HS-5 (cell line): ENCODE results near the gene CAPNS2.

Experiments used
- DNase-seq: peaks from one replicate; pipeline ENCODE4 v3.0.0-alpha.2; 2012; ENCODE audit warnings: low read depth

Gene CAPNS2

DNA sequence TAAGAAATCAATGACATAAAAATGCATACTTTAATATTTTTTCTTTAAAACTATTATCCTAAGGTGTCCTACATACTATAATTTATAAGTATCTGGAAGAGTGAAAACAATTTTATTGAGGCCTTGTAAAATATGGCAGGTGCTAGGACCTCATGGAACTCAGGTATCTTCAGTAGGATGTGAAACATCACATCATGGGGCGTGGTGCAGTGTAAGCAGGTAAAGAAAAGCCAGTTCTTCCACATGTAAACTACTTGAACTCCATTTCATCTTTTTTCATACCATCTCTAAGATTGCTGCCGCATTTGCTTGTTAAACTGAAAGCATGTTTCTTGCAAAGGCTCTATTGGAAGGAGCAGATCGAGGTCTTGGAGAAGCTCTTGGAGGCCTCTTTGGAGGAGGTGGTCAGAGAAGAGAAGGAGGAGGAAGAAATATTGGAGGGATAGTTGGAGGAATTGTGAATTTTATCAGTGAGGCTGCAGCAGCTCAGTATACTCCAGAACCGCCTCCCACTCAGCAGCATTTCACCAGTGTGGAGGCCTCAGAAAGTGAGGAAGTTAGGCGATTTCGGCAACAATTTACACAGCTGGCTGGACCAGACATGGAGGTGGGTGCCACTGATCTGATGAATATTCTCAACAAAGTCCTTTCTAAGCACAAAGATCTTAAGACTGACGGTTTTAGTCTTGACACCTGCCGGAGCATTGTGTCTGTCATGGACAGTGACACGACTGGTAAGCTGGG, at the start of gene CAPNS2:
TSS of gene CAPNS2 (plus strand) at position 253 of the 744 bp plus-strand sequence. CDS start at position 326, 73 bp downstream.
- DNase-seq = no peak

DNA sequence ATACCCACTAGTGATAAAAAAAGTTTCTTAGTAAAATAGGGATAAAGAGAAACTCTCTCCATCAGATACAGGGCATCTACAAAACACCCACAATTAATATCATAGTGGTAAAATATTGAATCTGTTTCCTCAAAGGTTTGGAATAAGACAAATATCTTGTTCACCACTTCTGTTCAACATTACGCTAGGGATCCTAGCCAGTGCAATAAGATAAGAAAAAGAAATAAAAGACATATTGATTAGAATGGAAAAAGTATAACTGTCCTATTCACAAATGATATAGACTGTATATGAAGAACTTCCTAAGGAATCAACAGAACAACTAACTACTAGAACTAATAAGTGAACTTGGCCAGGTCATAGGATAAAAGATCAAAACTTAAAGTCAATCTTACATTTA, 44.7 kb upstream of the CAPNS2 start:
- no peak for DNase-seq

DNA sequence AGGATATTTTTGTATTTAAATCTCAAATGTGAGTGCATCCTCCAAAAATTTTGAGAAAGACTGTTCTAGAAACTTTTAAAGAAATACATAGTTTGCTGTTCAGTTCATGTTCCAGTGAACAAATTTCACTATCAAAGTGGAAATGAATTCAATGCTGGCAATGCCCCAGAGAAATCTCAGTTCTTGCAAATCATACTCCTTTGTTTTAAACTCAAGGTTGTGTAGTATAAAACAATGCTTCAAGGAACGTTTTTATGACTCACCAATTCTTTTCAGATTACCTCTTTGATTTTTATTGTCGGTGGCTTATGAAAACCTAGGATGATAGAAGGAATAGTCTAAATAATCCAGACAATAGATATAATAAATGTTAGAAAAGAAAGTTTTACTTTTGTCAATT, 40.0 kb upstream of the CAPNS2 start:
- no peak for DNase-seq

DNA sequence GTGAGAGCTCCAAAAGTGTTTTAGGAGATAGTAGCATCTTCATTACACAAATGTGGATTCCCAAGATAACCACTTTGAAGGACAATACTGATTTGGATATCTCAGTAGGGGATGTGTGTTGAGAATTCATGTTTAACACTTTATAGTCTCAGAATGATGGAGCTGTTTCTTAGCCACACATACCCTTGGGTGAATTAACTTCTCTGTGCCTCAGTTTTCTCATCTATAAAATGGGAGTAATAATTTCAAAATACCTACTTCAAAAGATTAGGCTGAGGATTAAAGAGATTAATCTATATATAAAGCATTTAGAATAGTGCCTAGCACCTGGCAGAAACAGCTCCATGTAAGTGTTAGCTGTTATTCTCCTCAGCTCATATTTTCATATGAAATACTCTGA, 38.6 kb upstream of the CAPNS2 start:
- no peak for DNase-seq

- DNase-seq = no peak
Measured at GRCh38 chr16:55529018-55529417, 37.5 kb upstream of the CAPNS2 start.

DNA sequence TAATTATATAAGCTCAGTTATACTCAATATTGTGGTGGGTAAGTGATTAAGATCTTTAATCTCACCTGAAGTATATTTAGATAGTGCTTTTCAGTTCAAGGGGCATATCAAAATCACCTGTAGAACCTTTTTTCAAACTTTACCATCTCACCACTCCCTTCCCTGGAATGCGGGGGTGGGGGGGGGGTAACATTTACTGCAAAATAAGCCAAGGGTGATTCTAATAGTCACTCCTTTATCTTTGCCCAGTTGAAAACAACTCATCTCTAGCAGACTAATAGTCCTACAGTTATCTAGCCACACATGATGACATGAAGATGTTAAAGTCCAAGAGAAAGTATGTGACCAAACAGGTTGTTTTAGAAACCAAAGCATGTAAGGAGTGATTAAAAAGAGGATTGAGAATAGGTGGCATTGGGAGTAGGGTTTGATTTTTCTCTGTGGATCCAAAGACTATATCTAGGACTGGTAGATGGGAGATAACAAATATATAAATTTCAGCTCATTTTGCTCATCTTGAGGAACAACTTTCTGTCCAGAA, 36.1 kb upstream of the CAPNS2 start:
- no peak for DNase-seq

DNA sequence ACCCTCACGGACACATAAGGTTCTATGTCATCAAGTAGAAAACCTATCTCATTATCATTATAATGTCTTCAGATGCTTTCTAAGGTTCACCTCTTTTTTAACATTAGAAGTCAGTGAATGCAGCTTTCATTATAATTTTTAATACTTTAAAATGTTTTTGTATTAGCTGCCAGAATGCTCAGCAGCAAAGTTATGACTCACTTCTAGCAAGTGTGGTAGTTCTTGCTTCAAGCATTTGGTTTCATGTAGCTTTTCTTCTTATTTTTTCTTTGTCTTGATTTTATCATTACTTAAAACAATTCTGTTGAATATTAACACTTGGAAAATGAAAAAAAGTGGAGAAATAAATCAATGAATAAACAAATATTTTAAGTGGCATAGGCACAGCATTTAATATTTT, 34.3 kb upstream of the CAPNS2 start:
- DNase-seq = no peak

- DNase-seq = no peak
Measured at GRCh38 chr16:55534756-55535155, 31.7 kb upstream of the CAPNS2 start.

DNA sequence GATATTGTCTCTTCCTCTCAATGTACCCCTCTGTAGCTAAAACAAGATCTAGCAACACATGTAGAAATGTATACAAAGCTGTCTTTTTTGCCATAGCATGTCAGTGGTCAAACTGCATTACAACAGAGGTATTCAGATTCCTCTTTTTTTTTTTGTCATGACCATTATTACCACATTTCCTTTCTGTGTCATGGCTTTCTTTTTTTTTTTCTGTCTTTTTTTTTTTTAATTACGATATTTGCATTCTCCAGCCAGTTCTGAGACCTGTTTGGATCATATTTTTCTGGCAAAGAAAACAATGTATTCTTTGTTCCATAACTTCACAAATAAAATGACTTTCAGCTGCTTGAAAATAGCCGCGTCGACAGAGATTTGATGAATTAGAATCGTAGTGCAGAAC, 27.4 kb upstream of the CAPNS2 start:
- DNase-seq = no peak

- DNase-seq = no peak
Measured at GRCh38 chr16:55539488-55539887, 27.0 kb upstream of the CAPNS2 start.

GRCh38 chr16:55540221-55540620, 26.3 kb upstream of the CAPNS2 start:
- DNase-seq = no peak

GRCh38 chr16:55542459-55543082, 23.9 kb upstream of the CAPNS2 start:
- peak; percentile 59 for DNase-seq

DNA sequence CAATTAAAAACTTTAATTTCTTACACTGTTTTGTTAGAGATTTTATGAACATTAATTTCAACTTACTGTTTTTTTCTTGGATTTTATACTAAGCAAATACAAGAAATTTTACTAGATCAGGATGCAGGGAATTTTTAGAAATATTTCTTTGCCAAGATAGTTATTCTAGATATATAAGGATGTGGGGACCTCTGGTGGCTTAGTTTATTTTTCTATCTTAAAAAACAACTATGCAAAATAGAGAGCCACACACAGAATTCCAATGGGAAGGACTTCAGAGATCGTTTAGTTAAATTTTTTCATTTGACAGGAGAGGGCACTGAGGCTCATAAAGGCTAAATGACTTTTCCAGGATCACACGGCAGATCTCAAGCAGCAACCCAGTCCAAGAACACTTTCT, 23.0 kb upstream of the CAPNS2 start:
- DNase-seq = no peak

- peak; percentile 29 for DNase-seq
Measured at GRCh38 chr16:55552621-55553020, 13.9 kb upstream of the CAPNS2 start.

DNA sequence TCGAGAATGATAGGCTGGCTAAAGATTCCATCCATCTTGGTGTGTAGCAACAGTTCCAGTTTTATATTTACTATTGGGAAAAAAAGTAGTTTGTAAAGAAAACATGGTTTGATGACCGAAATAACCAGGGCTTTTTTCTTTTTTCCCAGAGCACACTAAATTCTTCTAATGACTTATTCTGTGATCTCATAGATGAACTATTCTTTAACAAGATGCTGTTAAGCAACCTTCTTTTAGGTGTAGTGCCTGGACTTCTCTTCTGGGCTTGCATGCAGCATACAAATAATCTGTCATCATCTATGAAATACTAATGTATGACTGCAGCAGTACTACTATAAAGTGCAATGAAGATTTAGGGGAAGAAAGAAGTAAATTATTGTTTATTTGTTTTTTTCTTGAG, 11.0 kb upstream of the CAPNS2 start:
- no peak for DNase-seq

- no peak for DNase-seq
Measured at GRCh38 chr16:55557186-55557585, 9.3 kb upstream of the CAPNS2 start.

GRCh38 chr16:55559233-55559632, 7.3 kb upstream of the CAPNS2 start:
- no peak for DNase-seq

- DNase-seq = no peak
Measured at GRCh38 chr16:55559933-55560516, 6.5 kb upstream of the CAPNS2 start.

DNA sequence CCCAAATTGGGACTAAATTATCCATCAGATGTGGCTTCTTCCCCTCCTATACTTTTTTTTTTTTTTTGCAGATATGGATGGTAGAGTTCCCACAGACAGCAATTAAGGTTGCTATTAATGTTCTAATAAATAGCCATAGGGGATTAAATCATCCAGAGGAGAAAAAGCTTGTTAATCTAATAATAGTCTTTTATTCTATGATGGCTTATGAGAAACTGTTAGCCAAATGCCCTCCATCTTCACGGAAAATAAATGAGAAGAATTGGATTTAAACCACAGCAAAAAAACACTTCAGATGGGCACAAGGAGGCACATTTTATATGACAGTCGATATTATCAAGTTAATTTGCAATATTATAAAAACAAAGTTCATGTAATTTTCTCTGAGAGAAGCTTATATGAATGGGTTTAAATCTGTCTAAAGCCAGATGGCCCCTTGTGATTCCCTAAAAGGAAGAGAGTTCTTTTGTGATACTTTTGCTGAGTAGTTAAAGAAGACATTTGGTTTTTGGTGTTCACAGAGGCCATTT, 5.1 kb upstream of the CAPNS2 start:
- no peak for DNase-seq

DNA sequence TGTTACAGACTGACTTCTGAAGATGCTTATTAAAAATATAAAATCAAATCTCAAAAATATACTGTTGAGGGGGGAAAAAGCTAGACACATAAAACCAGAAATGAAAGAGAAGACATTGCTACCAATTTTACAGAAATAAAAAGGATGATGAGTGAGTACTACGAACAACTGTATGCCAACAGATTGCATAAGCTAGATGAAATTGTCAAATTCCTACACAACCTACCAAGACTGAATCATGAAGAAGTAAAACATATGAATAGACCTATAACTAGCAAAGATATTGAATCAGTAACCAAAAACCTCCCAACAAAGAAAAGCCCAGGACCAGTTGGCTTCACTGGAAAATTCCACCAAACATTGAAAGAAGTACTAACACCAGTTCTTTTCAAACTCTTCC, 3.5 kb upstream of the CAPNS2 start:
- DNase-seq = no peak

DNA sequence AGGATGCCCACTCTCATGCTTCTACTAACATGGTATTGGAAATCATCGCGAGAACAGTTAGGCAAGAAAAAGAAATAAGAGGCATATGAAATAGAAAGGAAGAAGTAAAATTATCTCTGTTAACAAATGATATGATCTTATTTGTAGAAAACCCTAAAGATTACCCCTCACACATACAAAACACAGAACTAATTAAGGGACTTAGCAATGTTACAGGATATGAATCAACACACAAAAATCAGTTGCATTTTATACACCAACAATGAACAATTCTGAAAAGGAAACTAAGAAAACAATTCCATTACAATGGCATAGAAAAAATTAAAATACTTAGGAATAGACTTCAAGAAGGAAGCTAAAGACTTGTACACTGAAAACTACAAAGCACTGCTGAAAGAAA, 2.7 kb upstream of the CAPNS2 start:
- no peak for DNase-seq

DNA sequence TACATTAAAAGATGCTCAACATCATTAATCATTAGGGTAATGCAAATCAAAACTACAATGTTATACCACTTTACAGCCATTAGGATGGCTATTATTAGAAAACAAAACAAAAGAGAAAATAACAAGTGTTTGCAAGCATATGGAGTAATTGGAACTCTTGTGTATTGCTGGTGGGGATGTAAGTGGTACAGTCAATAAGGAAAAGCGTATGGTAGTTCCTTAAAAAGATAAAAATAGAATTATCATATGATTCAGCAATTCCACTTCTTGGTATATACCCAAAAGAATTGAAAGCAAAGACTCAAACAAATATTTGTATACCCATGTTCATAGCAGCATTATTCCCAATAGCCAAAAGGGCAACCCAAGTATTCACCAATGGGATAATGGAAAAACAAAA, 1.4 kb upstream of the CAPNS2 start:
- no peak for DNase-seq

DNA sequence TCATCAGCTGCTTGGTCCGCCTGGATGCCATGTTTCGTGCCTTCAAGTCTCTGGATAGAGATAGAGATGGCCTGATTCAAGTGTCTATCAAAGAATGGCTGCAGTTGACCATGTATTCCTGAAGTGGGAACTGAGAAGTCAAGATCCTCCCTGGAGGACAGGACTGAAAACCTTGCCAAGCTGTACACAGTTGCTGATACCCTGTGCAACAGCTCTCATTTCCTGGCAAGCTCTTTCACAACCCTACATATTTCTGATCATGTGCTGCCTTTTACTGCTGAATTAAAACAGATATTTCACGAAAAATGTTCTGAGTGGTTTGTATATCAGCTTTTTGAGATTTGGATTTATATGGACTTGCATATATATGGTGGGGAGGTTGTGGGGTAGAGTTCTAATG, 898 bp downstream of the CAPNS2 start:
- no peak for DNase-seq
